ENCODE results near the gene PIK3C2A. TPM values are rescaled to one million over a fixed set of nuclear protein-coding genes. Genes with fewer than 3 reads are reported as not detected.
"Not testable (repeated sequence)": the region's sequence is repeated elsewhere in the genome, so short reads cannot be mapped to it uniquely, and the experiment has no call there.

Gene PIK3C2A
- polyA plus RNA-seq, 1 experiment = 42.3 TPM

- no peak for TF ChIP-seq CTCF (IDR thresholded peaks at IDR 0.05; ENCODE audit: low read depth, low read length)
- no peaks in the 10 kb centered on the region for H3K27me3 ChIP-seq (ENCODE audit: control insufficient read depth, insufficient read depth, low read length)
- no peaks in the 10 kb centered on the region for H3K9me3 ChIP-seq (ENCODE audit: control insufficient read depth, insufficient read depth, low read length)
- no peak overlapping the region for H3K4me3 ChIP-seq (ENCODE audit: low read depth, low read length)
- CTCF ChIA-PET = interaction anchor here (0.6 to 1.4 kb wide), 2 partner anchors 21 to 151 kb away, joined by 3 to 5 read pairs; no protein-coding TSS in a partner anchor
- DNase-seq (ENCODE audit: low read depth, low spot score) = no peak
- no peak overlapping the region for H3K27ac ChIP-seq (ENCODE audit: low read depth, low read length)
- POLR2A ChIA-PET = no interaction called here
Observed at GRCh38 chr11:17250561-17251350, 43.0 kb upstream of the PIK3C2A start.

GRCh38 chr11:17244046-17244445 lies 36.3 kb upstream of the PIK3C2A start:
- H3K9me3 ChIP-seq (ENCODE audit: control insufficient read depth, insufficient read depth, low read length) = no peaks in the 10 kb centered on the region
- CTCF ChIA-PET = interaction anchor here (2.9 kb wide), 1 partner anchor 14 kb away, joined by 25 read pairs; no protein-coding TSS in a partner anchor
- POLR2A ChIA-PET = no interaction called here

GRCh38 chr11:17242954-17243353 lies 35.2 kb upstream of the PIK3C2A start:
- not testable (repeated sequence) for H3K4me3 ChIP-seq (ENCODE audit: low read depth, low read length); H3K27ac ChIP-seq (ENCODE audit: low read depth, low read length); H3K9me3 ChIP-seq (ENCODE audit: control insufficient read depth, insufficient read depth, low read length); DNase-seq (ENCODE audit: low read depth, low spot score); H3K27me3 ChIP-seq (ENCODE audit: control insufficient read depth, insufficient read depth, low read length)
- POLR2A ChIA-PET = interaction anchor here (0.5 kb wide), 1 partner anchor 13 kb away, joined by 3 read pairs; no protein-coding TSS in a partner anchor
- CTCF ChIA-PET = interaction anchor here (2.9 kb wide), 1 partner anchor 13 kb away, joined by 25 read pairs; no protein-coding TSS in a partner anchor

More at GRCh38 chr11:17244046-17244445, 36.3 kb upstream of the PIK3C2A start:
- no peak for TF ChIP-seq CTCF (IDR thresholded peaks at IDR 0.05; ENCODE audit: low read depth, low read length)
- peaks cover 2% of the 10 kb centered on the region for H3K27me3 ChIP-seq (ENCODE audit: control insufficient read depth, insufficient read depth, low read length)
- no peak for DNase-seq (ENCODE audit: low read depth, low spot score)
- H3K27ac ChIP-seq (ENCODE audit: low read depth, low read length) = no peak overlapping the region
- H3K4me3 ChIP-seq (ENCODE audit: low read depth, low read length) = no peak overlapping the region

- TF ChIP-seq CTCF (IDR thresholded peaks at IDR 0.05; ENCODE audit: low read depth, low read length) = no peak
- no peak for DNase-seq (ENCODE audit: low read depth, low spot score)
- ChIA-PET CTCF (no interaction called here), POLR2A (no interaction called here)
- H3K4me3 ChIP-seq (ENCODE audit: low read depth, low read length) = no peak overlapping the region
- H3K27me3 ChIP-seq (ENCODE audit: control insufficient read depth, insufficient read depth, low read length) = peaks cover 2% of the 10 kb centered on the region
- no peak overlapping the region for H3K27ac ChIP-seq (ENCODE audit: low read depth, low read length)
- no peaks in the 10 kb centered on the region for H3K9me3 ChIP-seq (ENCODE audit: control insufficient read depth, insufficient read depth, low read length)
Observed at GRCh38 chr11:17240780-17241179, 33.0 kb upstream of the PIK3C2A start.

- DNase-seq (ENCODE audit: low read depth, low spot score); H3K27me3 ChIP-seq (ENCODE audit: control insufficient read depth, insufficient read depth, low read length); POLR2A ChIA-PET; H3K9me3 ChIP-seq (ENCODE audit: control insufficient read depth, insufficient read depth, low read length); CTCF ChIA-PET; H3K27ac ChIP-seq (ENCODE audit: low read depth, low read length); H3K4me3 ChIP-seq (ENCODE audit: low read depth, low read length): not testable (repeated sequence)
Observed at GRCh38 chr11:17239927-17240326, 32.1 kb upstream of the PIK3C2A start.

GRCh38 chr11:17238377-17238776 lies 30.6 kb upstream of the PIK3C2A start:
- peaks cover 2% of the 10 kb centered on the region for H3K27me3 ChIP-seq (ENCODE audit: control insufficient read depth, insufficient read depth, low read length)
- ChIA-PET POLR2A (no interaction called here), CTCF (interaction anchor here (0.6 to 1.3 kb wide), 2 partner anchors 8 to 151 kb away, joined by 4 to 9 read pairs; no protein-coding TSS in a partner anchor)
- TF ChIP-seq CTCF (IDR thresholded peaks at IDR 0.05; ENCODE audit: low read depth, low read length) = no peak
- H3K9me3 ChIP-seq (ENCODE audit: control insufficient read depth, insufficient read depth, low read length) = no peaks in the 10 kb centered on the region
- no peak overlapping the region for H3K27ac ChIP-seq (ENCODE audit: low read depth, low read length)
- no peak overlapping the region for H3K4me3 ChIP-seq (ENCODE audit: low read depth, low read length)
- DNase-seq (ENCODE audit: low read depth, low spot score) = no peak
